IMR-90 (cell line): ENCODE results near the gene CDKAL1. TPM values are rescaled to one million over a fixed set of nuclear protein-coding genes. Genes with fewer than 3 reads are reported as not detected.

Experiments used
- ATAC-seq: fragments of 200-7000 bp; cut with Tn5 transposase; 2 replicates; pipeline ENCODE4 v1.9.1; 2020; ENCODE audit warnings: low read depth, mild to moderate bottlenecking, moderate library complexity
- BruUV-seq: library from RNA; stranded (reverse); fragments of 400-500 nt; replicated peaks from 2 replicates; lab custom pipeline; 2021; lab: Mats Ljungman, UMichigan
- CTCF ChIA-PET: fragments of 300-600 bp; formaldehyde crosslinking; extraction: SDS; loops from one replicate; lab custom pipeline; 2021; ENCODE audit warnings: antibody characterized with exemption; lab: Yijun Ruan, JAX
- POLR2A ChIA-PET: fragments of 300-600 bp; sonication (Branson Sonifier 250); formaldehyde crosslinking; loops from one replicate; lab custom pipeline; 2022; ENCODE audit warnings: antibody characterized with exemption; ENCODE audit not compliant: unreplicated experiment; lab: Charles Lee
- DNase-seq: peaks from one replicate; pipeline ENCODE4 v3.0.0; 2013
- H2AFZ ChIP-seq: replicated peaks from 2 replicates; pipeline ENCODE3; 2013; ENCODE audit warnings: low read length, mild to moderate bottlenecking; ENCODE audit not compliant: poor library complexity
- H2AK5ac ChIP-seq: 2 replicates; pipeline ENCODE4 v1.6.1; 2013; ENCODE audit warnings: low read depth, low read length, inconsistent platforms
- H2AK9ac ChIP-seq: replicated peaks from 2 replicates; pipeline ENCODE3; 2013; ENCODE audit warnings: mild to moderate bottlenecking, low read depth, low read length, moderate library complexity; ENCODE audit not compliant: poor library complexity
- H2BK120ac ChIP-seq: 2 replicates; pipeline ENCODE4 v1.6.1; 2013; ENCODE audit warnings: low read depth, low read length, inconsistent platforms
- H2BK15ac ChIP-seq: 3 replicates; pipeline ENCODE4 v1.6.1; 2013; ENCODE audit warnings: low read depth, low read length, inconsistent platforms
- H2BK20ac ChIP-seq: 2 replicates; pipeline ENCODE4 v1.6.1; 2013; ENCODE audit warnings: low read depth, mild to moderate bottlenecking, inconsistent platforms, low read length, moderate library complexity
- H2BK5ac ChIP-seq: 2 replicates; pipeline ENCODE4 v1.6.1; 2013; ENCODE audit warnings: mild to moderate bottlenecking, low read depth, low read length, inconsistent platforms; ENCODE audit not compliant: poor library complexity, severe bottlenecking
- H3K14ac ChIP-seq: replicated peaks from 2 replicates; pipeline ENCODE4 v1.6.1; 2013; ENCODE audit warnings: low read depth, low read length, inconsistent platforms
- H3K18ac ChIP-seq: 2 replicates; pipeline ENCODE4 v1.6.1; 2013; ENCODE audit warnings: low read depth, low read length, control low read depth
- H3K23ac ChIP-seq: 2 replicates; pipeline ENCODE4 v1.6.1; 2013; ENCODE audit warnings: low read depth, low read length, inconsistent platforms
- H3K27ac ChIP-seq: 2 replicates; pipeline ENCODE4 v1.5.1; 2013; ENCODE audit warnings: mild to moderate bottlenecking, control low read depth, low read length; ENCODE audit not compliant: insufficient read depth
- H3K27me3 ChIP-seq: 2 replicates; pipeline ENCODE4 v1.6.1; 2013; ENCODE audit warnings: low read length; ENCODE audit not compliant: control insufficient read depth, insufficient read depth
- H3K36me3 ChIP-seq: 2 replicates; pipeline ENCODE4 v1.6.1; 2013; ENCODE audit warnings: low read length, mixed read lengths; ENCODE audit not compliant: control insufficient read depth, insufficient read depth
- H3K4ac ChIP-seq: 2 replicates; pipeline ENCODE4 v1.6.1; 2013; ENCODE audit warnings: low read depth, low read length, inconsistent platforms
- H3K4me1 ChIP-seq: 2 replicates; pipeline ENCODE4 v1.6.1; 2013; ENCODE audit warnings: low read length, mixed read lengths; ENCODE audit not compliant: control insufficient read depth, insufficient read depth
- H3K4me2 ChIP-seq: 2 replicates; pipeline ENCODE4 v1.6.1; 2013; ENCODE audit warnings: low read depth, mild to moderate bottlenecking, control low read depth, low read length, moderate library complexity
- H3K4me3 ChIP-seq: 2 replicates; pipeline ENCODE4 v1.5.1; 2013; ENCODE audit warnings: low read depth, mild to moderate bottlenecking, control low read depth, low read length, moderate library complexity; ENCODE audit not compliant: insufficient read depth
- H3K56ac ChIP-seq: 2 replicates; pipeline ENCODE4 v1.6.1; 2013; ENCODE audit warnings: low read length, inconsistent platforms; ENCODE audit not compliant: insufficient read depth; ENCODE audit errors: extremely low read depth
- H3K79me1 ChIP-seq, 2 experiments: 2 replicates each; pipeline ENCODE4 v1.6.1; 2013; ENCODE audit warnings: low read length in 2 of 2, inconsistent platforms in 1 of 2, low read depth in 1 of 2
- H3K9ac ChIP-seq: 2 replicates; pipeline ENCODE4 v1.6.1; 2013; ENCODE audit warnings: low read depth, low read length, control low read depth
- H3K9me1 ChIP-seq: 2 replicates; pipeline ENCODE4 v1.6.1; 2013; ENCODE audit warnings: low read length, inconsistent platforms; ENCODE audit not compliant: insufficient read depth
- H3K9me3 ChIP-seq: 2 replicates; pipeline ENCODE4 v1.6.1; 2013; ENCODE audit warnings: low read length; ENCODE audit not compliant: control insufficient read depth, insufficient read depth
- H4K20me1 ChIP-seq: 2 replicates; pipeline ENCODE4 v1.6.1; 2013; ENCODE audit warnings: low read length, inconsistent platforms; ENCODE audit not compliant: insufficient read depth
- H4K5ac ChIP-seq: 2 replicates; pipeline ENCODE4 v1.6.1; 2013; ENCODE audit warnings: mild to moderate bottlenecking, low read depth, low read length, control low read depth
- H4K8ac ChIP-seq, 2 experiments: 2 replicates each; pipeline ENCODE4 v1.6.1; 2013; ENCODE audit warnings: low read depth in 2 of 2, low read length in 2 of 2, control low read depth in 1 of 2, inconsistent platforms in 1 of 2
- H4K91ac ChIP-seq: 2 replicates; pipeline ENCODE4 v1.6.1; 2013; ENCODE audit warnings: low read depth, low read length, inconsistent platforms; ENCODE audit not compliant: insufficient read depth
- CTCF ChIP-seq: conservative IDR thresholded peaks from 2 replicates; pipeline ENCODE4 v1.5.1; 2012; ENCODE audit warnings: mild to moderate bottlenecking, low read depth, low read length, improper control_type of control experiment
- MAZ ChIP-seq: IDR thresholded peaks from 2 replicates; pipeline ENCODE4 v1.6.1; 2012; ENCODE audit warnings: low read depth, mild to moderate bottlenecking, low read length, improper control_type of control experiment, moderate library complexity, borderline replicate concordance
- WGBS, 2 experiments: methylation state at CpG; one replicate each; pipeline versions ENCODE4 v1.1.5 to v1.1.7; 2013; ENCODE audit warnings: missing lambda C conversion rate in 2 of 2; ENCODE audit not compliant: insufficient read length in 1 of 2; ENCODE audit errors: extremely low coverage in 2 of 2; 5-methylcytosine and 5-hydroxymethylcytosine counted together
- dilution Hi-C: fragments of 300-500 bp; cut with HindIII; formaldehyde crosslinking; loops from one replicate; pipeline ENCODE4 v1.14.3; 2018; ENCODE audit warnings: low sequenced_read_pairs; ENCODE audit not compliant: unreplicated experiment
- in situ Hi-C: fragments of 300-500 bp; cut with MboI; formaldehyde crosslinking; loops from 3 replicates; pipeline ENCODE4 v1.14.3; 2019; ENCODE audit warnings: low sequenced_read_pairs, inconsistent platforms, mixed read lengths
- intact Hi-C: fragments of 100-400 bp; cut with micrococcal nuclease; formaldehyde crosslinking; loops from 2 replicates; pipeline ENCODE4 v1.10.0; 2022
- polyA plus RNA-seq, 3 experiments: library from polyadenylated mRNA; depleted of rRNA; stranded (reverse); fragments of >200 nt; gene quantifications; 2 replicates each; pipeline ENCODE4 v1.2.3, GENCODE V29; 2012; ENCODE audit warnings: low replicate concordance in 1 of 3
- total RNA-seq: library from RNA; depleted of rRNA; stranded (reverse); fragments of >200 nt; gene quantifications from 2 replicates; pipeline ENCODE4 v1.2.3, GENCODE V29; 2012

The CDKAL1 gene
- total and polyA plus RNA-seq, 2 of the 4 experiments (the other 2 are of a cell fraction): 3.7 to 13.1 TPM

GRCh38 chr6:20924911-20925543 lies 390.8 kb downstream of the CDKAL1 start:
- in situ Hi-C loops: no loop called here
- Histone ChIP-seq H3K18ac (no peak overlapping the region), H4K20me1 (no peaks in the 10 kb centered on the region), H4K5ac (no peak overlapping the region), H4K8ac (no peak overlapping the region), H3K9me3 (no peaks in the 10 kb centered on the region), H2AFZ (no peak overlapping the region), H2BK120ac (no peak overlapping the region), H3K23ac (no peak overlapping the region), H2BK15ac (no peak overlapping the region), H2BK5ac (no peak overlapping the region), H4K91ac (no peak overlapping the region), H3K79me1 (0 out of 4 replicates have a peak, but pooled peaks cover 0 to 4% of the 10 kb centered on the region in 2 experiments), H3K27me3 (no peaks in the 10 kb centered on the region), H2BK20ac (no peak overlapping the region), H3K36me3 (no peaks in the 10 kb centered on the region), H2AK9ac (no peak overlapping the region), H3K56ac (no peak overlapping the region), H3K9me1 (peaks cover 4% of the 10 kb centered on the region), H3K4ac (no peak overlapping the region), H3K4me1 (peaks cover 9% of the 10 kb centered on the region), H3K9ac (no peak overlapping the region), H3K4me2 (no peak overlapping the region), H3K14ac (0 out of 2 replicates have a peak overlapping the region, but pooled peaks have one; percentile 31), H3K27ac (no peak overlapping the region), H3K4me3 (no peak overlapping the region), H2AK5ac (no peak overlapping the region)
- BruUV-seq: no TSS peak
- ChIA-PET CTCF (no interaction called here), POLR2A (no interaction called here)
- intact Hi-C loops: no loop called here
- no peak for ATAC-seq
- no peak for DNase-seq
- no CpG with 5 or more reads among the region's 3 CpGs for whole genome bisulfite sequencing, 2 experiments
- no peak for TF ChIP-seq MAZ
- no peak for TF ChIP-seq CTCF
- dilution Hi-C loops: no loop called here
